DMS79 (cell line): ENCODE data around the gene KCNG1.
A peak's percentile ranks its signal among the peaks of the same experiment; 100 is the strongest.
"Not testable (repeated sequence)": the region's sequence is repeated elsewhere in the genome, so short reads cannot be mapped to it uniquely, and the experiment has no call there.

Experiments
- DNase-seq: peaks from one replicate; lab custom pipeline; 2025; lab: John Stamatoyannopoulos, UW

Gene KCNG1

GRCh38 chr20:50982363-50982762 is 40.5 kb downstream of the KCNG1 start:
- DNase-seq = no peak

GRCh38 chr20:50981714-50982048 is 41.2 kb downstream of the KCNG1 start:
- no peak for DNase-seq

- DNase-seq = peak; percentile 12
These were observed 41.8 kb downstream of the KCNG1 start for GRCh38 chr20:50980851-50981713.

- DNase-seq = no peak
These were observed 42.7 kb downstream of the KCNG1 start for GRCh38 chr20:50980071-50980681.

- not testable (repeated sequence) for DNase-seq
These were observed 44.4 kb downstream of the KCNG1 start for GRCh38 chr20:50978533-50978932.

- no peak for DNase-seq
These were observed 45.6 kb downstream of the KCNG1 start for GRCh38 chr20:50977066-50978021.

GRCh38 chr20:50975701-50976330 is 47.1 kb downstream of the KCNG1 start:
- no peak for DNase-seq

GRCh38 chr20:50969912-50970311 is 53.0 kb downstream of the KCNG1 start:
- DNase-seq = no peak

- DNase-seq = no peak
These were observed 53.5 kb downstream of the KCNG1 start for GRCh38 chr20:50969435-50969834.

GRCh38 chr20:50968289-50968688 is 54.6 kb downstream of the KCNG1 start:
- no peak for DNase-seq

GRCh38 chr20:50967586-50967985 is 55.3 kb downstream of the KCNG1 start:
- DNase-seq = no peak

GRCh38 chr20:50959543-50960126 is 63.3 kb downstream of the KCNG1 start:
- DNase-seq = no peak

GRCh38 chr20:50958615-50959542 is 64.0 kb downstream of the KCNG1 start, which contains the start of gene MOCS3:
Gene MOCS3, plus strand, starts transcription at chr20:50958818. Its CDS starts 25 bp downstream, at chr20:50958843.
- peak; percentile 87 for DNase-seq

GRCh38 chr20:50957798-50958614 is 64.9 kb downstream of the KCNG1 start, which contains the start of gene DPM1:
Gene DPM1, minus strand, starts transcription at chr20:50958532. Its CDS starts 9 bp downstream, at chr20:50958523.
- peak; percentile 87 for DNase-seq

- DNase-seq = no peak
These were observed 65.6 kb downstream of the KCNG1 start for GRCh38 chr20:50957276-50957675.

- DNase-seq = no peak
These were observed 69.1 kb downstream of the KCNG1 start for GRCh38 chr20:50953821-50954220.
